ENCODE measurements around the gene CGREF1. TPM values are rescaled to one million over a fixed set of nuclear protein-coding genes. Genes with fewer than 3 reads are reported as not detected.

CGREF1 gene
- total and polyA plus RNA-seq, 4 donors = 0.98 to 16.1 (median 11.7) TPM

GRCh38 chr2:27147935-27148334 lies 29.0 kb upstream of the CGREF1 start:
- no peak overlapping the region for H3K9ac ChIP-seq (ENCODE audit: low read depth in 1 of 2, low read length in 2 of 2)
- H3K36me3 ChIP-seq (ENCODE audit: control insufficient read depth in 4 of 4, insufficient read depth in 3 of 4, low read depth in 1 of 4, low read length in 3 of 4) = no peaks in the 10 kb centered on the region
- no peak for TF ChIP-seq ZBTB33 (IDR thresholded peaks at IDR 0.05)
- TF ChIP-seq MAX (IDR thresholded peaks at IDR 0.05) = no peak
- TF ChIP-seq CTCF (IDR thresholded peaks at IDR 0.05; ENCODE audit: low read depth, low read length, missing input control) = no peak
- TF ChIP-seq JUND (IDR thresholded peaks at IDR 0.05) = no peak
- no peak for TF ChIP-seq HNF4G (IDR thresholded peaks at IDR 0.05)
- no peak for TF ChIP-seq EGR1 (IDR thresholded peaks at IDR 0.05; ENCODE audit: low read depth in 2 of 2)
- TF ChIP-seq HNF4A (conservative IDR thresholded peaks at IDR 0.05) = no peak
- TF ChIP-seq RAD21 (IDR thresholded peaks at IDR 0.05) = no peak
- no peak for TF ChIP-seq RXRA (IDR thresholded peaks at IDR 0.05)
- TF ChIP-seq SP1 (IDR thresholded peaks at IDR 0.05) = no peak
- no peak for TF ChIP-seq FOXA2 (IDR thresholded peaks at IDR 0.05)
- TF ChIP-seq FOXA1 (IDR thresholded peaks at IDR 0.05) = no peak
- no peak for TF ChIP-seq YY1 (IDR thresholded peaks at IDR 0.05)
- no peak for TF ChIP-seq REST (IDR thresholded peaks at IDR 0.05)
- no peak for TF ChIP-seq NR2F2 (IDR thresholded peaks at IDR 0.05)
- no peak for TF ChIP-seq ATF3 (IDR thresholded peaks at IDR 0.05)
- no peak for TF ChIP-seq GABPA (IDR thresholded peaks at IDR 0.05 in 1 of 2, conservative IDR thresholded peaks at IDR 0.05 in 1 of 2)
- no peak for TF ChIP-seq TAF1 (conservative IDR thresholded peaks at IDR 0.05)
- DNase-seq (ENCODE audit: low spot score) = no peak
- no peak overlapping the region for H3K27ac ChIP-seq (ENCODE audit: low read depth in 1 of 2, low read length in 2 of 2)
- H3K4me1 ChIP-seq (ENCODE audit: control insufficient read depth in 4 of 4, insufficient read depth in 4 of 4, low read length in 3 of 4) = no peaks in the 10 kb centered on the region
- WGBS = 92% methylated on average over 8 of the region's 8 CpGs
- no peak overlapping the region for H3K4me3 ChIP-seq (ENCODE audit: low read depth in 1 of 3, low read length in 3 of 3)
- H3K27me3 ChIP-seq (ENCODE audit: control insufficient read depth in 4 of 4, insufficient read depth in 4 of 4, low read length in 3 of 4) = peaks cover 0 to 2% (median 0%) of the 10 kb centered on the region in 4 donors
- no peaks in the 10 kb centered on the region for H3K9me3 ChIP-seq (ENCODE audit: control insufficient read depth in 4 of 4, low read length in 3 of 4)
